B cell (primary cell): ENCODE results near the gene PDHB. TPM values are rescaled to one million over a fixed set of nuclear protein-coding genes. Genes with fewer than 3 reads are reported as not detected.

ENCODE experiments used
- ATAC-seq: fragments of 200-7000 bp; cut with Tn5 transposase; one replicate; pipeline ENCODE4 v1.10.0; 2021; ENCODE audit warnings: low read depth, mild to moderate bottlenecking, moderate number of reproducible peaks, moderate library complexity
- CTCF ChIA-PET: fragments of 350-600 bp; sonication (Branson Sonifier 250); formaldehyde crosslinking; loops from one replicate; lab custom pipeline; 2021; ENCODE audit warnings: antibody characterized with exemption, inconsistent platforms; lab: Charles Lee
- POLR2A ChIA-PET: fragments of 350-600 bp; sonication (Branson Sonifier 250); formaldehyde crosslinking; loops from one replicate; lab custom pipeline; 2021; ENCODE audit warnings: antibody characterized with exemption; lab: Charles Lee
- DNase-seq: peaks from one replicate; pipeline ENCODE4 v3.0.0; 2013
- H2AFZ ChIP-seq: 2 replicates; pipeline ENCODE4 v1.6.1; 2012; ENCODE audit warnings: mild to moderate bottlenecking, low read depth, low read length; ENCODE audit not compliant: insufficient read depth, poor library complexity, severe bottlenecking
- H3K27ac ChIP-seq, 2 donors: 1 replicate in 1 of 2; 2 replicates in 1 of 2; pipeline ENCODE4 v1.5.1; 2012 to 2013; ENCODE audit warnings: low read length in 2 of 2, mild to moderate bottlenecking in 2 of 2, moderate library complexity in 1 of 2
- H3K27me3 ChIP-seq, 4 experiments: fragments of 200-600 bp in 1 of 4; sonication (generic) in 1 of 4; replicated peaks in 1 of 4; 1 replicate in 2 of 4; 2 replicates in 2 of 4; pipeline versions ENCODE4 v1.6.1 to v1.7.0; 2013 to 2016; ENCODE audit warnings: low read length in 3 of 4, mild to moderate bottlenecking in 2 of 4, mixed read lengths in 1 of 4, moderate library complexity in 1 of 4; ENCODE audit not compliant: insufficient read depth in 4 of 4, control insufficient read depth in 3 of 4; ENCODE audit errors: control extremely low read depth in 1 of 4
- H3K36me3 ChIP-seq, 2 experiments: replicated peaks in 1 of 2; 1 replicate in 1 of 2; 2 replicates in 1 of 2; pipeline versions ENCODE4 v1.6.1 to v1.7.1; 2013; ENCODE audit warnings: low read length in 1 of 2; ENCODE audit not compliant: insufficient read depth in 2 of 2, control insufficient read depth in 1 of 2; ENCODE audit errors: control extremely low read depth in 1 of 2, extremely low read depth in 1 of 2
- H3K4me1 ChIP-seq, 2 donors: fragments of 200-600 bp in 1 of 2; sonication (generic) in 1 of 2; 1 replicate in 1 of 2; 2 replicates in 1 of 2; pipeline versions ENCODE4 v1.5.1 to v1.6.1; 2013 to 2017; ENCODE audit warnings: low read length in 2 of 2; ENCODE audit not compliant: control insufficient read depth in 2 of 2, insufficient read depth in 2 of 2
- H3K4me2 ChIP-seq: replicated peaks from 2 replicates; pipeline ENCODE3; 2012; ENCODE audit warnings: mild to moderate bottlenecking, low read depth, low read length; ENCODE audit not compliant: poor library complexity, severe bottlenecking
- H3K4me3 ChIP-seq, 5 experiments: fragments of 200-600 bp in 1 of 5; sonication (generic) in 1 of 5; 1 replicate in 3 of 5; 2 replicates in 2 of 5; pipeline versions ENCODE4 v1.5.1 to v1.7.0; 2011 to 2016; ENCODE audit warnings: low read length in 4 of 5, mild to moderate bottlenecking in 4 of 5, low read depth in 2 of 5, control low read depth in 1 of 5, moderate library complexity in 1 of 5; ENCODE audit not compliant: insufficient read depth in 1 of 5; ENCODE audit errors: control extremely low read depth in 1 of 5, extremely low read depth in 1 of 5
- H3K79me2 ChIP-seq: fragments of 200-600 bp; sonication (generic); one replicate; pipeline ENCODE4 v1.6.0; 2016; ENCODE audit warnings: low read length; ENCODE audit not compliant: control insufficient read depth, insufficient read depth
- H3K9ac ChIP-seq: fragments of 200-600 bp; sonication (generic); 2 replicates; pipeline ENCODE4 v1.6.1; 2017; ENCODE audit warnings: mild to moderate bottlenecking, low read length, moderate library complexity
- H3K9me3 ChIP-seq, 3 donors: one replicate each; pipeline versions ENCODE4 v1.6.1 to v1.7.1; 2013; ENCODE audit warnings: low read length in 2 of 3; ENCODE audit not compliant: control insufficient read depth in 2 of 3, insufficient read depth in 1 of 3; ENCODE audit errors: control extremely low read depth in 1 of 3
- H4K20me1 ChIP-seq: 2 replicates; pipeline ENCODE4 v1.6.0; 2012; ENCODE audit warnings: mild to moderate bottlenecking, low read length; ENCODE audit not compliant: insufficient read depth, control insufficient read depth, poor library complexity, severe bottlenecking
- H3K27ac Mint-ChIP-seq: one replicate; pipeline ENCODE4 v1.8.0; 2021; ENCODE audit warnings: mixed read lengths
- H3K27me3 Mint-ChIP-seq: one replicate; pipeline ENCODE4 v1.8.0; 2021; ENCODE audit warnings: mixed read lengths
- H3K4me1 Mint-ChIP-seq: one replicate; pipeline ENCODE4 v1.8.0; 2021; ENCODE audit warnings: mixed read lengths
- H3K4me3 Mint-ChIP-seq: one replicate; pipeline ENCODE4 v1.8.0; 2021; ENCODE audit warnings: mixed read lengths
- H3K9me3 Mint-ChIP-seq: one replicate; pipeline ENCODE4 v1.8.0; 2022; ENCODE audit warnings: mixed read lengths; ENCODE audit not compliant: insufficient read depth
- CTCF ChIP-seq: fragments of 200-600 bp; IDR thresholded peaks from one replicate; pipeline ENCODE4 v1.8.0; 2022; ENCODE audit warnings: antibody characterized with exemption, mild to moderate bottlenecking
- EZH2 ChIP-seq: IDR thresholded peaks from 2 replicates; pipeline ENCODE4 v1.6.1; 2012; ENCODE audit warnings: borderline replicate concordance, low read depth, mild to moderate bottlenecking, moderate library complexity, low read length; ENCODE audit not compliant: insufficient read depth, poor library complexity, severe bottlenecking
- WGBS: methylation state at CpG from one replicate; pipeline ENCODE4 v1.1.5; 2013; ENCODE audit warnings: missing lambda C conversion rate; ENCODE audit not compliant: insufficient coverage; 5-methylcytosine and 5-hydroxymethylcytosine counted together
- intact Hi-C: fragments of 100-400 bp; cut with micrococcal nuclease; formaldehyde crosslinking; loops from one replicate; pipeline ENCODE4 v1.10.0; 2022
- polyA plus RNA-seq: library from polyadenylated mRNA; depleted of rRNA; stranded (reverse); fragments of >200 nt; gene quantifications from 2 replicates; pipeline ENCODE4 v1.2.3, GENCODE V29; 2012
- total RNA-seq, 2 donors: library from RNA; stranded (reverse); fragments of 120-200 nt in 1 of 2; gene quantifications; 1 replicate in 1 of 2; 2 replicates in 1 of 2; pipeline versions ENCODE4 v1.2.3 to v1.2.4, GENCODE V29; 2013 to 2022

PDHB gene
- total and polyA plus RNA-seq, 2 donors (not counting 1 experiment from before 2014, with no cell fraction given), result 21.7 to 67.2 TPM

GRCh38 chr3:58391156-58391865, 42.3 kb downstream of the PDHB start:
- intact Hi-C loops, result no loop called here
- no peak overlapping the region for H3K4me2 ChIP-seq
- H3K9me3 Mint-ChIP-seq, result no peaks in the 10 kb centered on the region
- H3K4me3 ChIP-seq, result no peak overlapping the region
- peaks cover 28% of the 10 kb centered on the region for H3K4me1 Mint-ChIP-seq
- H3K27ac Mint-ChIP-seq, result no peak overlapping the region
- DNase-seq, result no peak
- H4K20me1 ChIP-seq, result no peaks in the 10 kb centered on the region
- CTCF ChIA-PET, result interaction anchor here (0.5 to 1.3 kb wide), 5 partner anchors 9 to 213 kb away, joined by 3 to 7 read pairs (median 3); partner anchors contain the start of genes HTD2 and RPP14
- no peak overlapping the region for H2AFZ ChIP-seq
- H3K4me1 ChIP-seq, result peaks cover 12 to 26% of the 10 kb centered on the region in 2 donors
- WGBS, result 97% methylated on average over 3 of the region's 3 CpGs
- H3K36me3 ChIP-seq, result peaks cover 4 to 64% of the 10 kb centered on the region in 2 experiments
- H3K27me3 Mint-ChIP-seq, result no peaks in the 10 kb centered on the region
- no peak for ATAC-seq
- TF ChIP-seq EZH2 (no peak), CTCF (no peak)
- no peak overlapping the region for H3K4me3 Mint-ChIP-seq
- H3K9me3 ChIP-seq, result no peaks in the 10 kb centered on the region
- no peak overlapping the region for H3K9ac ChIP-seq
- POLR2A ChIA-PET, result interaction anchor here (1.3 kb wide), 1 partner anchor 58 kb away, joined by 4 read pairs; no protein-coding TSS in a partner anchor
- no peaks in the 10 kb centered on the region for H3K27me3 ChIP-seq
- peaks cover 34% of the 10 kb centered on the region for H3K79me2 ChIP-seq
- peak overlapping the region in 1 of 2 donors; percentile 24 for H3K27ac ChIP-seq

GRCh38 chr3:58388550-58389091, 45.0 kb downstream of the PDHB start:
- Histone ChIP-seq H3K36me3 (peaks cover 0 to 61% of the 10 kb centered on the region in 2 experiments), H3K9ac (no peak overlapping the region), H4K20me1 (no peaks in the 10 kb centered on the region), H3K4me1 (peaks cover 16 to 38% of the 10 kb centered on the region in 2 donors), H2AFZ (no peak overlapping the region), H3K79me2 (peaks cover 45% of the 10 kb centered on the region), H3K9me3 (no peaks in the 10 kb centered on the region), H3K27ac (peak overlapping the region; percentile 31 to 46), H3K4me3 (no peak overlapping the region), H3K4me2 (peak overlapping the region; percentile 23), H3K27me3 (no peaks in the 10 kb centered on the region)
- H3K4me1 Mint-ChIP-seq, result peaks cover 49% of the 10 kb centered on the region
- H3K9me3 Mint-ChIP-seq, result no peaks in the 10 kb centered on the region
- H3K4me3 Mint-ChIP-seq, result no peak overlapping the region
- intact Hi-C loops, result no loop called here
- ATAC-seq (no peak), DNase-seq (no peak)
- ChIA-PET POLR2A (no interaction called here), CTCF (interaction anchor here (0.7 to 1.5 kb wide), 4 partner anchors 27 to 82 kb away, joined by 3 to 7 read pairs (median 3); no protein-coding TSS in a partner anchor)
- H3K27me3 Mint-ChIP-seq, result no peaks in the 10 kb centered on the region
- H3K27ac Mint-ChIP-seq, result peak overlapping the region; percentile 22
- no peak for TF ChIP-seq CTCF
- no peak for TF ChIP-seq EZH2
